ENCODE measurements around the gene ITPR2.
"Not testable (repeated sequence)": the region's sequence is repeated elsewhere in the genome, so short reads cannot be mapped to it uniquely, and the experiment has no call there.

The ITPR2 gene

DNA sequence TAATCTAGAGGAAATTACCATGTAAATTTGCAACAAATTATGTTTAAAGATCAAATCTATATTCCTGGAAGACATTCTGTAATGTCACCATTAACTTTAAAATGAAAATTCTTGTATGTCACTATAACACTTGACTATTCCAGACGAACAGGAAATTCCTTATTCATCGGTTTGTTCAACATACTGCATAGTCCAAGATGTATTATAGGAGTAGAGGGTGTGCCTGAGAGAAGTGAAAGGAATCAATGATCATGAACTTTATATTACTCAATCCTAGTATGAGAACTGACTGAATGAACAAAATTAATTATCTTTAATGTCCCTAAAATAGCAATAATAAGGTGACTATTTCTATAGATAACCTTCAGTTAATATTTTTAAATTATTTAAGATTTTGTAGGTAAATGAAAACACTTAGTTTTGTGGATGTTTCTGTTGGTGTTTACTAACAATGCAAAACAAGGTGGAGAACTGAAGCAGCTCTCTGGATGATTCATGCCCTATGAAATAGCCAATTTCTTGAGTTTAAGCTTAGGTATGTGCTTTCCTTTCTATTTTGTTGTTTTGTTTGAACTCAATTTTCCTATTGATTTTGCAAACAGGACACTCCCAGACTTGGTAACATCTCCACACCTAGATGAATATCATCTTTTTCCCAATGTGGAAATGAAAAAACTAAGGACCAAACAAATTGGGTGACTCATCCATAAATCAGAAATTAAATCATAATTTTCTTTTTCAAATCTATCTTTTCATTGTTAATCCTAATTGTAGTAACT lies 18.2 kb upstream of the ITPR2 start:
- in situ Hi-C loops (cut with MboI; ENCODE audit: low sequenced_read_pairs): no loop called here

DNA sequence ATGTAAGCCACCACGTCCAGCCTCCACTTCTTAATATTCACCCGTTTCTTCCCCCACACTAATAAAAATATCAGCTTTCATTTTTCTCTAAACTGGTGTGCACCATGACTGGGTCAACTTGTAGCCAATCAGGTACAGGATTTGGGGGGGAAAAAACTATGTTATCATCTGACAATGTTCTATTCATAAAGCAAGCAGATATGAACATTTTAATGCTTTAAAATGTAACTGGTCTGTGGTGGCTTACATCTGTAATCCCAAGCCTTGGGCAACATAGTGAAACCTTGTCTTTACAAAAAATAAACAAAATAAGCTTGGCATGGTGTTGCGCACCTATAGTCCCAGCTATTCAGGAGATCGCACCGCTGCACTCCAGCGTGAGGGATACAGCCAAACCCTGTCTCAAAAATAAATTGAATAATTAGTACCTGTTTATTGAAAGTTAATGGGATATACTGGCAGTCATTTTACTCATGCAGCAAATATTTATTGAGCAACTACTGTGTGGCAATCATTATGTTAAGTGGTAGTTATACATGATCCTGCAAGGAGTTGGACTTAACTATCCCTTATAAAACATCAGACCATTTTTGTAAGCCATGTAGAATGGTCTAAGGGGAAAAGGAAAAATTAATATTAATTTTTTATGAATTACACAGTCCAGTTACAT lies 15.3 kb upstream of the ITPR2 start:
- in situ Hi-C loops (cut with MboI; ENCODE audit: low sequenced_read_pairs): no loop called here

DNA sequence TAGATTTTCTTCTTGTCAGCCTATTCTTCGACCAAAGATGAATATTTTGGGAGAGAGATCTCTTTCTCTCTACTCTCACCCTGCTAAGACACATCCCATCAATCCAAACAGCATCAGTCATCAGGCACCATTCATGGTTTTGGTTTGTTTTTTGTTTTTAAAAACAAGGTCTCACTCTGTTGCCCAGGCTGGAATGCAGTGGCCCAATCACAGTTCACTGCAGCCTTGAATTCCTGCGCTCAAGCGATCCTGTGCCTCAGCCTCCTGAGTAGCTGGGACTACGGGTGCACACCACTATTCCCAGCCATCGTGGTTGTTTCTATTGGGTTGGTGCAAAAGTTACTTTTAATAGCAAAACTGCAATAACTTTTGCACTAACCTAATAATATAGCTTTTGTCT lies 14.4 kb upstream of the ITPR2 start:
- in situ Hi-C loops (cut with MboI; ENCODE audit: low sequenced_read_pairs): no loop called here

DNA sequence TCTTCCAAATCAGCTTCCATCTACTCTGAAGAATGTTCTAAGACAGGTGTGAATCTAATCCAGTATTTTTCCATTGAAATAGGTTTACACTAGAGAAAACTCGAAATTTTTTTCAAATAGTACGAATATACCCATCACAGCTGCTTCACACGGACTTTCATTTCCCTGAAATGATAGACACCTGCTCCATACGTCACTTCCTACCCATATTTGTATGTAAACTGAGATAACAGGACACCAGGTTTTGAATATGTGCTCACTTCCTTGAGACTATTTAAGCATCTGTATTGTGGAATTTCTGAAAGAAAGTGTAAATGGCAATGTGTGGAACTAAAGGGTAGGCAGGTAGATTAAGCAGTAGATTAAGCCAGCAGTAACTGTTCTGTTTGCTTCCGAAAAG lies 13.4 kb upstream of the ITPR2 start:
- in situ Hi-C loops (cut with MboI; ENCODE audit: low sequenced_read_pairs): no loop called here

DNA sequence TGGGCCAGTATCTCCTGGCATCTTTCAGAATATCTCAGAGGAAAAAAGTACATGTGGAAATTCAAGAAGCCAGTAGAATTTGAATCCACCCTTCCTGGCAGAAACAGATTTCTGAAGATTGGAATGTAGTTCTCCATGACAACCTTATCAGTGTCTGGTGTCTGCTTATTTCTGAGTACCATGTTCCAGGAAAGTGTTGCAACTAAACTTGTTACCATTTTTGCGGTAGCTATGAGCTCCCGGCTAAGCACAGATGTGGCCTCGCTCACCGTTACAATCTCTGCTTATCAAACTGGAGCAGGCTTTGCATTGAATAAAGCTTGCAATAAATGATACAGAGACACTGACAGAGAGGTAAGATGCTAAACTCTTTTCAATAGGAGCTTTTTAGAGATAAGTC lies 13.0 kb upstream of the ITPR2 start:
- in situ Hi-C loops (cut with MboI; ENCODE audit: low sequenced_read_pairs): no loop called here

DNA sequence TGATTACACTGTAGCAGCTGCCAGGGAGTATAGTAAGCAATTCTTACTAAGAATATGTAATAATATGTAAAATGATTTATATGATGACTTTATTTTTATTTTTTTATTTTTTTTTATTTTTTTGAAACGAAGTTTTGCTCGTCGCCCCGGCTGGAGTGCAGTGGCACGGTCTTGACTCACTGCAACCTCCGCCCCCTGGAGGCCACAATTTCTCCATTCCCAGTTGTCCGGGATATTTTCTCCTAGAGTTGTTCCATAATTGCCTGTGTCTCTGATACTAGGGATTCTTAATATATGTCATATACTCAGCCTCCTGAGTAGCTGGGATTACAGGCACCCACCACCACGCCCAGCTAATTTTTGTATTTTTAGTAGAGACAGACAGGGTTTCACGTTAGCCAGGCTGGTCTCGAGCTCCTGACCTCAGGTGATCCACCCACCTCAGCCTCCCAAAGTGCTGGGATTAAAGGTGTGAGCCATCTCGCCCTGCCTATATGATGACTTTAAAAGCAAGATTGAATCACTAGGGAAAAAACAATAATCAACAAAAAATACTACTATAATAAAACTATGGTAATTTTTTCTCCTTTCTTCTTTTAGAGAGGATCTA lies 12.2 kb upstream of the ITPR2 start:
- in situ Hi-C loops (cut with MboI; ENCODE audit: low sequenced_read_pairs): no loop called here

DNA sequence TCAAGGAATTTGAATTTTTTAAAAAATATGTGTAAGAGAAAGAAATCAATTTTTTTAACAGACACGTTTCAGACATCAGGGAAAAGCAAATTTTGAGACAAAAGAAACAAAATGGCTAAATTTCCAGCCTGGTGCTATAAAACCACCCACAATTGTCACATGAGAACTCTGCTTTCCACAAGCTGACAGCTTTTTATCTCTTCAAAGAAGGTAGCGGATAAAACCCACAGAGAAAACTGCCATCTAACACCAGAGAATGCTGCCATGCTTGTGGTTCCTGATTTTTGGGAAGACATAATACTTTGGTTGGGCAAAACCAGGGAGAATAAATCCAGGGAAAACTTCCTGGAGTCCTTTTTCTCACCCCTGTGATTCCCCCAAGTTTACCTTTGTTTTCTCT lies 10.3 kb upstream of the ITPR2 start:
- in situ Hi-C loops (cut with MboI; ENCODE audit: low sequenced_read_pairs): no loop called here

DNA sequence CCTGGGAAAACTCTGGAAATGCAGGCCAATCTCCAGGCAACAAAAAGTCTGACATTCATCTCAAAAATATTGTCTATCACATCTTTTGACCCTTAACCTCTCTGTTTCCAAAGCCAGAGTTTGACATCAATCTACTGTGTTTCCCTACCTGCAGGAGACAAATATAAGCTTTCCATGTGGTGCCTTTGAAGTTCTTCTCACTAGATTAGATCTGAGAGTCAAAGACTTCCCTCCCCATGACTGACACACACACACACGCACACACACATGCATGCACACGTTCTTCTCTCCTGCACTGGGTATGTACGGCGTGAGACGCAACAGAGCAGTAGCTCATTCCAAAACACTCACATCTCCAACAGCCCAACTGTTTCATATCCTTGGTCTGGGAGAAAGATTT lies 8.1 kb upstream of the ITPR2 start:
- in situ Hi-C loops (cut with MboI; ENCODE audit: low sequenced_read_pairs): no loop called here

DNA sequence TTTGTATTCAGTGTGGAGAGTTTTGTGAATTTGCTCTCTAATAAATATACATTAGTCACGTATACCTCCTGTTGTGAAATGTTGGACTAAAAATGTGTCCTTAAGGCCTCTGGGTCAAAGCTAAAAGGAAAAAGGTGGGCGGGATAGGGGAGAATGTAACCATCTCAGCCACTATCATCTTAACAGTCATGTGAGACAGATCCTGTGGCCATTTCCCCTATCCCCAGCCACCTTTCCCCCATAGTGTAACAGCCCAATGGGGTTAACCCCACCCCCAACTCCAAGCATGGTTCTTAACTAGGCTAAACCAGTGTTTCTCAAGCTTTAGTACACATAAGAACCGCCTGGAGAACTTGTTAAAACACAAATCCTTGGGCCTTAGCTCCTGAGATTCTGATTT lies 6.5 kb upstream of the ITPR2 start:
- in situ Hi-C loops (cut with MboI; ENCODE audit: low sequenced_read_pairs): no loop called here

DNA sequence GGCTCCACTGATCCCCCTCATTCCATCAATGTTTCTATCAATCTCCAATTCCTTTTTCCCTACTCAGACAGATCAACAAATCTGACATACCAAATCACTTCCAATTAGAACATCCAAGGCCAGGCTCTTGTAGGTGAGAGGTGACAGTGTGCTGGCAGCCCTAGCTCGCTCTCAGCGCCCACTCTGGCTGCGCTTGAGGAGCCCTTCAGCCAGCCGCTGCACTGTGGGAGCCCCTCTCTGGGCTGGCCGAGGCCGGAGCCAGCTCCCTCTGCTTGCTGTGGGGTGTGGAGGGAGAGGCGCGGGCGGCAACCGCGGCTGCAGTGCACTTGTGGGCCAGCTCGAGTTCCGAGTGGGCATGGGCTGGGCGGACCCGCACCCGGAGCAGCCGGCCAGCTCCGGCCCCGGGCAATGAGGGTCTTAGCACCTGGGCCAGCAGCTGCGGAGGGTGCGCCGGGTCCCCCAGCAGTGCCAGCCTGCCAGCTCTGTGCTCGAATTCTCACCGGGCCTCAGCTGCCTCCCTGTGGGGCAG lies 6.0 kb upstream of the ITPR2 start:
- in situ Hi-C loops (cut with MboI; ENCODE audit: low sequenced_read_pairs): no loop called here

DNA sequence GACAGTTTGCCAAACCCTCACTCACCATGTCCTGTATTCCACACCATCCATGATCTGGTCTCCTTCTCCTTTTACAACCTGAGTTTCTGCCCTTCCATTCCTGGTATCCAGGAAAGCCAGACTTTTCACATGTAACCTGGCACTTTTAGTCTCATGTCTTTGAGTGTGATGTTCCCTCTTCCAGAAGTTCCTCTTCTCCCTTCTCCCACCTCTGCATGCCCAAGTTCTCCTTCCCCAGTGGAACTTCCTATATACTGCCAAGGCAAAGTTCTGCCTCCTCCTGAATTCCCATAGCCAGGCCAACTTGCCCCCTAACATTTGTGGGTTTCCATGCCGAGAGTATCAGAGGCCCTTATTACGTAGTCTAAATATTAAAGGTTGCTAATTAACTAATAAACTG lies 3.2 kb upstream of the ITPR2 start:
- in situ Hi-C loops (cut with MboI; ENCODE audit: low sequenced_read_pairs): no loop called here

DNA sequence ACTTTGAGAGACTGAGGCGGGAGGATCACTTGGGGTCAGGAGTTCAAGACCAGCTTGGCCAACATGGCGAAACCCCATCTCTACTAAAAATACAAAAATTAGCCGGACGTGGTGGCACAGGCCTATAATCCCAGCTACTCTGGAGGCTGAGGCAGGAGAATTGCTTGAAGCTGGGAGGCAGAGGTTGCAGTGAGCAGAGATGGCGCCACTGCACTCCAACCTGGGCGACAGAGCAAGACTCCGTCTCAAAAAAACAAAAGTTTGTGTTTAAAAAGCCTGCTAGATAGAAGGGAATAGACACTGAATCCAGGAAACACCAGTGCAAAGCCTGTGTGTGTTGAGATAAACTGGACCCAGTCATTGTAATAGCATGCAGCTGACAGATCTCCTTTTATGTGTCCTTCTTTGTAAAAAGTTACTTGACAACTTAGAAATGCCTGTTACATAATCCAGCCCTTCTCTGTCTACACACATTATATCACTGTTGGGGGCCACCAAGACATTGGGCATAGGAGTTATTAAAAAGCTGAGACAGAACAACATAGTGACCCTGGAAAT lies 1.6 kb upstream of the ITPR2 start:
- in situ Hi-C loops (cut with MboI; ENCODE audit: low sequenced_read_pairs): not testable (repeated sequence)

DNA sequence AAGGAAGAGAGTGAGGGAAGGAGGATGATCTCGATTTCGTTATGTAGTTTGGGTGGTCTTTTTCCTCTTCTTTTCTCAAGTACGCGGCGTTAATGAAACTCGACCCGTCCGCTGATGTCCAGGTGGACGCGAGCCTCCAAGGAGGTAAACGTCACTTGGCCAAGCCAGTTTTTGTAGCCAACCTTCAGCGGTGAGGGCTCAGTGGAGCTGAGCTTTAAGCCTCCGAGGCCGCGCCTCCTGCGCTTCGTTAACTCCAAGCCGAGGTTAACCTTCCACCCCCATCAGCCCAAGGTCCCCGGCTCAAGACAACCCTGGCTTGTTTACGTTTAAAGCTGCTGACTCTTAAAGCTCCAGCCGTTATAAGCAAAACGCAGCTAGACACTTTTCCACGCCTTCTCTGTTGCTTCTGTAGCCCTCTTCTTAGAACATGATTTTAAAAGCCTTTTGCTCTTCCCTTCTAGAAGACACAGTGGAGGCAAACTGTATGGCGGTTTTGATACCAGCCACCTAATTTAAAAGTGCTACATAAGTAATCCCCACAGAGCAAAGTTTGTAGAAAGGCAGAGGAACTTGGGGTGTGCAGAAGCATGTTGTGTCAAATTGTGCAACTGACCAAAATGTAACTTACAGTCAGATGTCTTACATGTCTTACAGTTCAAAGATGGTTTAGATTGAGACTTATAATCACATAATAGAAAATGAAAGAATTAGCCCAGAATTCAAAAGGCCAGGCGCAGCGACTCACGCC lies 923 bp upstream of the ITPR2 start:
- in situ Hi-C loops (cut with MboI; ENCODE audit: low sequenced_read_pairs): no loop called here

DNA sequence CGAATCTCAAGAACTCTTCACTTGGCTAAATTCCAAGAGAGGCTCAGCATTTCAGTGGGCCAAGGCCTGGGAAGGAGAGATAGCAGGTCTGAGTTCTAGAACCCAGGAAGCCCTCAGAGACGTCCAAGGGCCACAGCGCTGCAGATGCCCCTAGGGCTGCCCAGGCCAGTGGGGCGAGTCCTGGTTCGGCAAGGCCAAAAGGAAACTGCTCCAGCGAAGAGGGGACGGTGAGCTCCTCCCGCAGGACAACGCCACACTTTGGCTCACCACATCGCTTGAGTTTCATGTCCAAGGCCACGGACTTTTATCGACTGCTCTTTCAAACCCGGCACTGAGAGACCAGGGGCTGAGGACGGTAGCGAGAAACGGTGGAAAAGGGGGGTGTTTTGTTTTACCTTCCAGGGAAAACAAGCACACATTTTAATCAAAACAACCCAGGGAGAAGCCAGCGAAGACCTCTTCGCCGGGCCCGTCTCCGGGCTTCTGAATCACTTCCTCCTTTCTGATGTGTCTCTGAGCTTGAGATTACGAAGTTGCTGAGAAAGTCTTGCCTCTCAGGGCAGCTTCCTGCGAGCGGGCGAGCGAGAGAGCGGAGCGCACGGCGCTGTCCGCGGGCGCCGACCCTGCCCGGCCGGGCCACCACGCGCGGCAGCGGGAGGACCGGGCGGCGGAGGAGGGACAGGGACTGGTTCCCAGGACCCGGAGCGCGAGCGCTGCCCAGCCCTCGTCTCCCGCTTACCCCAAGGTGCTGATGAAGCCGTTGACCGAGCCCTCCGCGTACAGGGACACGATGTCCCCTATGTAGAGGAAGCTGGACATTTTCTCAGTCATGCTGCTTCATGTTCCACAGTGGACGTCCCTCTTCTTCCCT lies 808 bp downstream of the ITPR2 start:
- in situ Hi-C loops (cut with MboI; ENCODE audit: low sequenced_read_pairs): no loop called here

DNA sequence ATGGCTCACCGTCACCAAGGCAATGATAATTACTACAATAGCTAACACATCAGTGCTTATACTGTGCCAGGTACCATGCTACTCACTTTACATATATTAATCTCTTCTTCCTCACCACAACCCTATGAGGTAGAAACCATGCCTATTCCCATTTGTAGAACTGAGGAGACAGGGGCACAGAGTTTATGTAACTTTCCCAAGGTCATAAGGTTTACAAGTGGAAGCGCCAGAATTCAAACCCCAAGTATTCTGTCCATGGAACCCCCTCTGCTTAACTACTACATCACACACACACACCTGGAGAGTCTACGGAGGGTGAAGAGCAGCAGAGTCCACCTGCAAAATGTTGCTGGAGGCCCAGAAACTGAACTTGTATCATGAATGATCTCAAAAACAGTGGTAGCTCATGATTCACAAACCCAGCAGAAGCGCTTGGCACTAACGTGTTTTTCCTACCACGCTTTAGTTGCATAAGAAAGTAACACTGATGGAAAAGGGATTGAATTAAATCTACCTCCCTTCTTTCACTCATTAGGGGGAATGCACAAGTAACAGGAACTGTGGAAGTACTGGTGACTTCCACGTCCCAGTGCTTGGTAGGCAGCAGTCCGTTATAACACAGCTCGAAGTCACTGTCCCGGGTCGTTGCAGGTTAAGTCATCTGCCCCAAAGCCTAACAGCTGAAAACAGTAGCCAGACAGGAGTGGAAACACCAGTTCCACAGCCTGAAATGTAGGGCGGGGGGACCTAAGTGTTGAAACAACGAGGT lies 2.0 kb downstream of the ITPR2 start:
- in situ Hi-C loops (cut with MboI; ENCODE audit: low sequenced_read_pairs): no loop called here

DNA sequence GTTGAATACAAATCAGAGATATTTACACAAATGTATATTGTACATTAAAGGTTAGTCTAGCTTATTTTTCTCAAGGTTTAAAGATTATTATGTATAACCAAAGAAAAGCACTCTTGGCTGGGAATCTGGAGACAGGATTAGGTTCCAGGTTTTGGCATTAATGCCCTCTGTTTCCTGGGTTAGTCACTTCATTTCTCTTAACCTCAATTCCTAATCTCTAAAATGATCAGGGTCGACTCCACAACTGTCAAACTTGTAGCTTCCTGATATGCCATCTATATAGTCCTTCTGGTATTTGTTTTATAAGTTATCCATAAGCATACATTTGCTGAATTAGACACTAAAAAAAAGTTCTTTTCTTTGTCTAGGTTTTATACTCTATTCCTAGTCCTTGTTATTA lies 2.6 kb downstream of the ITPR2 start:
- in situ Hi-C loops (cut with MboI; ENCODE audit: low sequenced_read_pairs): no loop called here

DNA sequence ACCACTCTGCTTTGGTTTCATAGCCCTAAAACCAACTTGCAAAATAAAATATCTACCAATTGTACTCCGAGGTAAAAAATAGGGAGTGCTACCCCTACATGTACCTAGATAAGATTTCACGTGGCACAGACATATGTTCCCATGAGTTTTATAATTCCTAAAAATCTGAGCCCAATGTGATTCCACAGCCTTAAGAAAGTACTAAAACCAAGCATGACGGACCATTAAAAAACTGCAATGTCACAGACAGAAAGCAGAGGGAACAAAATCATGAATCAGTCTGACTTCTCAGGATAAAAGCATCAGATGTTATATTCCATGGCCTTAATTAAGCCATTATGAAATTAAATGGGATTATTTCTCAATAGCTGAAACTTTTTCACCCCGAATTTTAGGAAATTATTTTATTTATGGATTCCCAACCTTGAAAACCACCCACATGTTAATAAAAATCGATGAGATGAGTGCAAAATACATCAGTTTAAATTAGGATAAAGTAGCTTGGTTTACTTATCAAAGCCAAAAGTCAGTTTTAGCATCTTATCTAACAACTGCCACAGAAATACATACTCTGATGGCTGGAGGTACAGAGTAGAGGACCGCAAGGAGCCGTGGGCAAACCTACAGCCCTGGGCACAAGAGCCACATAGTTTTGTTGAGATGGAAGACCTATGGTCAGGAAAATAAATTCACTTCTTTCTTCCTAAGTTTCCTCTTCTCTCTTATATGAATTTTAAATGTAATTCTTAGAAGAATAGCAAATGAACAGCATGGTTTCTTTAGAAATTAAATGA lies 4.5 kb downstream of the ITPR2 start:
- in situ Hi-C loops (cut with MboI; ENCODE audit: low sequenced_read_pairs): no loop called here

DNA sequence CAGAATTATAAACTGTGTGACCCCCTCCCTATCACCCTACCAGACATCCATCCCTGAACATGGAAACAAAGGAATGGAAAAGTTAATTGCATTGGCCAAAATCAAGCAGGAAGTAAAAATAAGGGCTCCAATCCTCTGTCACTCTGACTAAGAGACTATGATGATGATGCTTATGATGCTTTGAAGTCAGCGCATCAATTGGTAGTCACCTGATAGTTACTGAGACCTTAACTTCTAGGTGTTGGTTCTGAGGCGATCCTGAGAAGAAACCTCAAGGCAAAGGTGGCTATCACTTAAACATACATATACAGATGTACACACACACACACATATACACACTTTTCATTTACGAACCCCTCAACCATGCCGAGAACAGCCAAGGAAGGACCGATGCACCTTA lies 6.6 kb downstream of the ITPR2 start:
- in situ Hi-C loops (cut with MboI; ENCODE audit: low sequenced_read_pairs): no loop called here
